GM12875 (cell line): ENCODE data around the gene USP10.
"Not testable (repeated sequence)": the region's sequence is repeated elsewhere in the genome, so short reads cannot be mapped to it uniquely, and the experiment has no call there.

Experiments
- H3K4me3 ChIP-seq: one replicate; pipeline ENCODE4 v1.5.1; 2011; ENCODE audit warnings: low read depth, low read length, control low read depth
- CTCF ChIP-seq: IDR thresholded peaks from 2 replicates; pipeline ENCODE4 v1.5.1; 2011; ENCODE audit warnings: low read depth, mild to moderate bottlenecking, control low read depth, inconsistent platforms, low read length, moderate library complexity, borderline replicate concordance; ENCODE audit not compliant: insufficient read depth

USP10 gene

GRCh38 chr16:84746231-84746630 lies 46.4 kb downstream of the USP10 start:
- no peak for TF ChIP-seq CTCF

GRCh38 chr16:84746875-84747274 lies 47.1 kb downstream of the USP10 start:
- H3K4me3 ChIP-seq = no peak overlapping the region
- TF ChIP-seq CTCF = peak; percentile 25; the same call in 1 of the 2 replicates

More at GRCh38 chr16:84746231-84746630, 46.4 kb downstream of the USP10 start:
- no peak overlapping the region for H3K4me3 ChIP-seq

GRCh38 chr16:84748247-84748646 lies 48.4 kb downstream of the USP10 start:
- H3K4me3 ChIP-seq = not testable (repeated sequence)

GRCh38 chr16:84749072-84749471 lies 49.3 kb downstream of the USP10 start:
- peak; percentile 14; the same call in 1 of the 2 replicates for TF ChIP-seq CTCF
- H3K4me3 ChIP-seq = no peak overlapping the region

- no peak overlapping the region for H3K4me3 ChIP-seq
- TF ChIP-seq CTCF = no peak
These were observed 50.0 kb downstream of the USP10 start for GRCh38 chr16:84749815-84750214.

- TF ChIP-seq CTCF = no peak
- no peak overlapping the region for H3K4me3 ChIP-seq
These were observed 50.8 kb downstream of the USP10 start for GRCh38 chr16:84750575-84750974.

- no peak for TF ChIP-seq CTCF
- H3K4me3 ChIP-seq = no peak overlapping the region
These were observed 51.4 kb downstream of the USP10 start for GRCh38 chr16:84751241-84751640.

- no peak overlapping the region for H3K4me3 ChIP-seq
- TF ChIP-seq CTCF = no peak
These were observed 52.1 kb downstream of the USP10 start for GRCh38 chr16:84751947-84752346.
